Spleen (tissue), 11 donors: ENCODE data around the gene MSANTD1. TPM values are rescaled to one million over a fixed set of nuclear protein-coding genes. Genes with fewer than 3 reads are reported as not detected.

Source experiments
- DNase-seq: peaks from one replicate; pipeline ENCODE4 v3.0.0-alpha.2; 2020
- H3K27ac ChIP-seq, 8 donors: fragments of 200-600 bp; sonication (generic) in 7 of 8; 1 replicate in 4 of 8; 2 replicates in 4 of 8; pipeline versions ENCODE4 v1.5.0 to v1.8.0; 2016 to 2021; ENCODE audit warnings: inconsistent platforms in 4 of 8, mild to moderate bottlenecking in 4 of 8, moderate library complexity in 1 of 8
- H3K27me3 ChIP-seq, 7 donors: fragments of 200-600 bp; sonication (generic) in 6 of 7; replicated peaks in 1 of 7; 1 replicate in 4 of 7; 2 replicates in 3 of 7; pipeline versions ENCODE4 v1.5.0 to v1.8.0; 2016 to 2021; ENCODE audit warnings: inconsistent platforms in 3 of 7, mild to moderate bottlenecking in 1 of 7
- H3K36me3 ChIP-seq, 6 donors: fragments of 200-600 bp; sonication (generic) in 5 of 6; 1 replicate in 4 of 6; 2 replicates in 2 of 6; pipeline versions ENCODE4 v1.5.0 to v1.8.0; 2016 to 2021; ENCODE audit warnings: inconsistent platforms in 2 of 6
- H3K4me1 ChIP-seq, 6 donors: fragments of 200-600 bp; sonication (generic) in 5 of 6; 1 replicate in 3 of 6; 2 replicates in 3 of 6; pipeline versions ENCODE4 v1.5.0 to v1.8.0; 2016 to 2021; ENCODE audit warnings: inconsistent platforms in 3 of 6
- H3K4me3 ChIP-seq, 8 donors: fragments of 200-600 bp; sonication (generic) in 7 of 8; 1 replicate in 4 of 8; 2 replicates in 4 of 8; pipeline versions ENCODE4 v1.5.0 to v1.8.0; 2016 to 2021; ENCODE audit warnings: inconsistent platforms in 4 of 8, mild to moderate bottlenecking in 4 of 8, moderate library complexity in 2 of 8
- H3K9me3 ChIP-seq, 8 donors: fragments of 200-600 bp; sonication (generic) in 7 of 8; 1 replicate in 4 of 8; 2 replicates in 4 of 8; pipeline versions ENCODE4 v1.5.0 to v1.8.0; 2016 to 2021; ENCODE audit warnings: inconsistent platforms in 4 of 8
- CTCF ChIP-seq, 11 experiments: fragments of 200-600 bp in 7 of 11; fragments of 450-650 bp in 4 of 11; sonication (generic) in 4 of 11; IDR thresholded peaks in 8 of 11; conservative IDR thresholded peaks in 3 of 11; 1 replicate in 7 of 11; 2 replicates in 4 of 11; pipeline versions ENCODE4 v1.4.0 to v1.8.0; 2016 to 2021; ENCODE audit warnings: antibody characterized with exemption in 11 of 11, inconsistent platforms in 4 of 11, mild to moderate bottlenecking in 1 of 11
- POLR2A ChIP-seq, 3 donors: fragments of 450-650 bp; IDR thresholded peaks; one replicate each; pipeline ENCODE4 v1.5.1; 2017; ENCODE audit warnings: antibody characterized with exemption in 3 of 3, mild to moderate bottlenecking in 1 of 3
- POLR2AphosphoS5 ChIP-seq, 3 donors: sonication (generic); formaldehyde crosslinking; IDR thresholded peaks; one replicate each; pipeline ENCODE4 v1.5.1; 2017; ENCODE audit warnings: antibody characterized with exemption in 3 of 3
- WGBS, 5 donors: extraction: QIAGEN DNeasy Blood & Tissue Kit in 3 of 5; methylation state at CpG; one replicate each; pipeline versions ENCODE4 v1.1.5 to v1.1.7; 2013 to 2018; 5-methylcytosine and 5-hydroxymethylcytosine counted together
- intact Hi-C: fragments of 100-400 bp; cut with DNase I; formaldehyde crosslinking; loops from one replicate; pipeline ENCODE4 v1.15.0; 2023; ENCODE audit warnings: low total_unique reads
- polyA plus RNA-seq, 3 donors: library from polyadenylated mRNA; stranded (reverse); fragments of 200-250 nt; gene quantifications; one replicate each; pipeline ENCODE4 v1.2.1, GENCODE V29; 2013
- total RNA-seq, 7 donors: library from RNA; depleted of rRNA in 3 of 7; stranded (reverse); fragments of >200 nt in 3 of 7; fragmentation: NEBNext Ultra II Directional in 4 of 7; extraction: Animal tissue kit (Norgen Biotek cat#: 25700) in 4 of 7; gene quantifications; one replicate each; pipeline versions ENCODE4 v1.1.0 to v1.2.1, GENCODE V29; 2016 to 2021
- donor health status: healthy with polysubstance abuse.
- donor health status: DM: no; HTN: no; CAD: no; lungs with moderate emphysema.
- donor health status: DM: no; HTN: no; CAD: no.
- donor health status: Bipolar disorder and iron deficiency.
- donor health status: healthy.
- donor health status: DM: no; HTN: no; CAD: no.
- donor health status: DM: yes; HTN: yes; CAD: no.

The MSANTD1 gene
- total and polyA plus RNA-seq, 10 donors, result 0.41 to 2.8 (median 1.8) TPM

- Histone ChIP-seq H3K4me1 (no peaks in the 10 kb centered on the region), H3K27me3 (no peaks in the 10 kb centered on the region), H3K36me3 (no peaks in the 10 kb centered on the region), H3K9me3 (peaks cover 0 to 9% (median 6%) of the 10 kb centered on the region in 8 donors), H3K27ac (no peak overlapping the region), H3K4me3 (no peak overlapping the region)
- intact Hi-C loops, result no loop called here
- TF ChIP-seq CTCF (IDR thresholded peaks at IDR 0.05 in 8 of 11, conservative IDR thresholded peaks at IDR 0.05 in 3 of 11) (no peak), POLR2AphosphoS5 (IDR thresholded peaks at IDR 0.05) (no peak), POLR2A (IDR thresholded peaks at IDR 0.05) (no peak)
- peak; percentile 74 for DNase-seq
- WGBS, 5 donors, result 85 to 92% (median 89%) methylated on average over 16 to 17 of the region's 17 CpGs
Measured at GRCh38 chr4:3268395-3269104, 19.6 kb downstream of the MSANTD1 start.

GRCh38 chr4:3269105-3269927 lies 20.4 kb downstream of the MSANTD1 start:
- H3K4me1 ChIP-seq, result no peaks in the 10 kb centered on the region
- peaks cover 0 to 11% (median 7%) of the 10 kb centered on the region in 8 donors for H3K9me3 ChIP-seq
- WGBS, 5 donors, result 88 to 90% (median 89%) methylated on average over 15 to 25 of the region's 25 CpGs
- H3K36me3 ChIP-seq, result no peaks in the 10 kb centered on the region
- TF ChIP-seq CTCF (IDR thresholded peaks at IDR 0.05 in 8 of 11, conservative IDR thresholded peaks at IDR 0.05 in 3 of 11), result no peak
- no peak for TF ChIP-seq POLR2AphosphoS5 (IDR thresholded peaks at IDR 0.05)
- TF ChIP-seq POLR2A (IDR thresholded peaks at IDR 0.05), result no peak
- no peaks in the 10 kb centered on the region for H3K27me3 ChIP-seq
- intact Hi-C loops, result no loop called here
- DNase-seq, result no peak
- no peak overlapping the region for H3K4me3 ChIP-seq
- no peak overlapping the region for H3K27ac ChIP-seq

- 84 to 91% (median 87%) methylated on average over 14 to 17 of the region's 17 CpGs for WGBS, 5 donors
- Histone ChIP-seq H3K36me3 (no peaks in the 10 kb centered on the region), H3K4me3 (no peak overlapping the region), H3K4me1 (no peaks in the 10 kb centered on the region), H3K27ac (no peak overlapping the region), H3K9me3 (peaks cover 0 to 11% (median 7%) of the 10 kb centered on the region in 8 donors), H3K27me3 (no peaks in the 10 kb centered on the region)
- no peak for DNase-seq
- TF ChIP-seq POLR2A (IDR thresholded peaks at IDR 0.05) (no peak), CTCF (IDR thresholded peaks at IDR 0.05 in 8 of 11, conservative IDR thresholded peaks at IDR 0.05 in 3 of 11) (no peak), POLR2AphosphoS5 (IDR thresholded peaks at IDR 0.05) (no peak)
- intact Hi-C loops, result no loop called here
Measured at GRCh38 chr4:3269991-3270611, 21.1 kb downstream of the MSANTD1 start.
